ENCODE results near the gene RRAGC. TPM values are rescaled to one million over a fixed set of nuclear protein-coding genes. Genes with fewer than 3 reads are reported as not detected.

RRAGC gene
- total and polyA plus RNA-seq, 2 experiments from 2014 or later, result 9.3 to 12.8 TPM

- Histone ChIP-seq H3K27me3 (ENCODE audit: insufficient read depth) (no peaks in the 10 kb centered on the region), H3K27ac (ENCODE audit: low read depth) (no peak overlapping the region), H3F3A (replicated peaks; ENCODE audit: low read depth) (no peaks in the 10 kb centered on the region), H3K9me2 (ENCODE audit: insufficient read depth) (no peaks in the 10 kb centered on the region), H2AFZ (no peak overlapping the region), H3K4me1 (ENCODE audit: insufficient read depth) (no peaks in the 10 kb centered on the region), H3K79me2 (replicated peaks; ENCODE audit: insufficient read depth) (no peaks in the 10 kb centered on the region), H3K4me3 (no peak overlapping the region), H3K36me3 (ENCODE audit: insufficient read depth) (no peaks in the 10 kb centered on the region), H3K4me2 (no peak overlapping the region), H4K20me1 (replicated peaks; ENCODE audit: insufficient read depth) (no peaks in the 10 kb centered on the region)
- Mint-ChIP-seq H3K36me3 (ENCODE audit: low read depth) (no peaks in the 10 kb centered on the region), H3K27me3 (ENCODE audit: insufficient read depth, low read depth, poor library complexity) (peaks cover 2% of the 10 kb centered on the region), H3K4me1 (no peaks in the 10 kb centered on the region), H3K27ac (no peak overlapping the region), H3K4me3 (no peak overlapping the region), H3K9me3 (no peaks in the 10 kb centered on the region)
- DNase-seq (ENCODE audit: low spot score) (no peak), ATAC-seq (no peak)
- no peak for TF ChIP-seq ETS1 (IDR thresholded peaks at IDR 0.05)
- no peak for TF ChIP-seq REST (IDR thresholded peaks at IDR 0.05; ENCODE audit: unreplicated experiment)
- no peak for TF ChIP-seq EZH2 (IDR thresholded peaks at IDR 0.05; ENCODE audit: low read depth, unreplicated experiment)
- TF ChIP-seq ZNF462 (CRISPR knock-in tag; IDR thresholded peaks at IDR 0.05), result no peak
- TF ChIP-seq CTCF (conservative IDR thresholded peaks at IDR 0.05; ENCODE audit: low read depth in 2 of 2), result no peak
- no peak for TF ChIP-seq NANOG (IDR thresholded peaks at IDR 0.05; ENCODE audit: borderline replicate concordance)
- TF ChIP-seq POLR2AphosphoS5 (IDR thresholded peaks at IDR 0.05; ENCODE audit: low read depth), result no peak
- TF ChIP-seq CREB1 (CRISPR knock-in tag; IDR thresholded peaks at IDR 0.05; ENCODE audit: low read depth), result no peak
- no peak for TF ChIP-seq ZNF331 (CRISPR knock-in tag; IDR thresholded peaks at IDR 0.05; ENCODE audit: low read depth)
- no peak for TF ChIP-seq ZNF114 (CRISPR knock-in tag; IDR thresholded peaks at IDR 0.05)
- TF ChIP-seq STAT1 (IDR thresholded peaks at IDR 0.05; ENCODE audit: unreplicated experiment), result no peak
- no peak for TF ChIP-seq EZH2phosphoT487 (IDR thresholded peaks at IDR 0.05; ENCODE audit: unreplicated experiment)
- no peak for TF ChIP-seq JUNB (IDR thresholded peaks at IDR 0.05; ENCODE audit: unreplicated experiment)
Observed at GRCh38 chr1:38827318-38827717, 32.3 kb downstream of the RRAGC start.
